GM12874 (cell line): ENCODE data around the gene PRTFDC1.

Experiments
- CTCF ChIP-seq: IDR thresholded peaks from 2 replicates; pipeline ENCODE4 v1.5.1; 2011; ENCODE audit warnings: low read depth, mild to moderate bottlenecking, control low read depth, low read length, moderate library complexity; ENCODE audit not compliant: insufficient read depth

PRTFDC1 gene

GRCh38 chr10:24974976-24975375 is 22.6 kb upstream of the PRTFDC1 start:
- TF ChIP-seq CTCF, result no peak

GRCh38 chr10:24973163-24973562 is 20.8 kb upstream of the PRTFDC1 start:
- no peak for TF ChIP-seq CTCF

- TF ChIP-seq CTCF, result no peak
Observed at GRCh38 chr10:24971374-24971773, 19.0 kb upstream of the PRTFDC1 start.

- no peak for TF ChIP-seq CTCF
Observed at GRCh38 chr10:24969841-24970281, 17.5 kb upstream of the PRTFDC1 start.

GRCh38 chr10:24968349-24968748 is 15.9 kb upstream of the PRTFDC1 start:
- no peak for TF ChIP-seq CTCF

GRCh38 chr10:24966962-24967481 is 14.6 kb upstream of the PRTFDC1 start:
- TF ChIP-seq CTCF, result no peak

GRCh38 chr10:24965051-24965450 is 12.6 kb upstream of the PRTFDC1 start:
- TF ChIP-seq CTCF, result no peak
